ENCODE data around the gene ABR.
"Not testable (repeated sequence)": the region's sequence is repeated elsewhere in the genome, so short reads cannot be mapped to it uniquely, and the experiment has no call there.

Gene ABR

GRCh38 chr17:1201132-1201702 is 21.4 kb upstream of the ABR start:
- DNase-seq = no peak

GRCh38 chr17:1199271-1199743 is 19.5 kb upstream of the ABR start:
- not testable (repeated sequence) for DNase-seq

GRCh38 chr17:1197781-1198490 is 18.2 kb upstream of the ABR start:
- no peak for DNase-seq

DNA sequence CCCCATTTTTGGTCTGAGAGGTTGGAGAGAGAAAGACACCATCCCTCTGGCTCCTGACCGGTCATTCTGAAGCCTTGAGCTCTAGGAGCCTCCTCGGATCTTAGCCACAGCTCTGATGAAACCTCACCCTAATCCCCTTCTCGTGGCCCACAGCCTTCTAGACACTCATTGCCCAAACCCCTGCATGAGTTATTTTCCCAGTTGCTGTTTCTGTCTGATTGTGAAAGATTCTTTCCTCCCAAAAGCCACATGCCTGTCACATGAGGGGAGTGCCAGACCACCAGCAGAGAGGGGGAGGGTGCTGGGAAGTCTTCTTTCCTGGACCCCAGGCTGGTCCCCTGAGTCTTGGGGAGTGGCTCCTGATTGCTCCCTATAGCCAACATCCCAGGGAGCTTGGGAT is 17.6 kb upstream of the ABR start:
- no peak for DNase-seq

DNA sequence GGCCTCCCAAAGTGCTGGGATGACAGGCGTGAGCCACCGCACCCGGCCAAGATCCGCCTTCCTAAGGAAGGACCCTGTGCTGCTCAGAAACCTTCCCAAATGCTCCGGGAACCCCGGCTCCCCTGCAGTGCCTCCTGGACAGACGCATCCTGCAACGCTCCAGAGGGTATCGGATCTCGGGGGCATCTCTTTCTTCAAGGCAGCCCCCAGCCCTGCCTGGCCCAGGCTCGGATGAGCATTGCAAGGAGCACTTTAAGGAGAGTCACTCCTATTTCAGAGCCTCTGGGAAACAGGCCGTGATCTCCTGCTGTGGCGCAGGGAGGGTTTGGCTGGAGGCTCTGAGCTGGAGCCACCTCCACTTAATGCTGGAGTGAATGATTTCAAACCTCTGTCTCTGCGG is 17.2 kb upstream of the ABR start:
- no peak for DNase-seq

- DNase-seq = no peak
Observed at GRCh38 chr17:1192911-1193699, 13.3 kb upstream of the ABR start.

- DNase-seq = no peak
Observed at GRCh38 chr17:1190751-1191331, 11.1 kb upstream of the ABR start.

DNA sequence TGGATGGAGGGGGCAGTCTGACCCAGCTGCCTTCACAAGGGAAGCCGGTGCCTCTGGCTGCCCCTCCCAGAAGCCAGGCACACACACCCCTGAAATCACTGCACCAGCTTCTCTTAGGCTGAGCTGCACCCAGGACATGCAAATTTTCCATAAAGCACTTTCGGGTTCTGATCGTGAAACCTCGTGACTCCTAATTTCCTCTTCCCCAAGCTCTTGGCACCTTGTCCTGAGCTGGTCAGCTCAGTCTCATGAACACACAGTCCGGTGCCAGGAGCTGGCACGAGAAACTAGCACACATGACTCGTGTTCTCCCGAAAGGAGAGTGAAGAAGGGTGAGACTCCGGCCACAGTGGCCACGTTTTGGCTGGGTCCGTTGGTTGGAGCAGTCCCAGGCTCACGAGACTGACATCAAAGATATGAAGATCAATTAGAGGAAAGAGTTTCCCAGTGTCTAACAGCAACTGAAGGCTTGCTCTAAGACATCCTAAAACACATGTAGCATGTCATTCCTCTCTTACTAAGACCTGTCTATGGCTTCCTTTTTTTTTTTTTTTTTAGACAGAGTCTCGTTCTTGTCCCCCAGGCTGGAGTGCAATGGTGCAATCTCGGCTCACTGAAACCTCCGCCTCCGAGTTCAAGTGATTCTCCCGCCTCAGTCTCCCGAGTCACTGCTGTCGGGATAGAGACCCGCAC is 9.2 kb upstream of the ABR start:
- no peak for DNase-seq

- peak; percentile 85 for DNase-seq
Observed at GRCh38 chr17:1186923-1187771, 7.4 kb upstream of the ABR start.

DNA sequence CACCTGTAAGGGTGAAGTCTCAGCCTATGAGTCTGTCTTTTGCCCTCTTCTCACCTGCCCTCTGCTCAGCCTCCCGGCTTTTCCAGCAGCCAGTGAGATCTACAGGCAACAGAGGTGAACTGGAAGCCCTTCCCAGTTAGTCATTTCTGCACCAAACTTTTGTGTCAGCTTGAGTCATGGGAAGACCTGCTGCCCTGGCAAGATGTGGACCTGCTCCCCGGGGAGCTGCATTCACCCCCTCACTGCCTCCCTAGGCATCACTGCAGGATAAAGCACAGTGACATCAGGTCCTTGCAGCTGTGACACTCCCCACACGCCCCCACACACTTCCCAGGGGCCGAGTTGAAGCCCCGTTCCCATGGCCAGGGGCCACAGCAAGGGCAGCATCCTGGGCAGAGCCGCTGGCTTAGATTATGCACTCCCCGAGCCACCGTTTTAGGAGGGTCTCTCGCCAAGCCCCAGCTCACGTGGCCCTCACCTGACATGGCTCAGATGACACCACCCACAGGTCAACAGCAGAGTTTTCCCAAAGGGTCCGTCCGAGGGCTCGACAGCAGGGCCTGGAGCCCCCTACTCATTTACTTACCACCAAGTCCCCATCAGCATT is 6.5 kb upstream of the ABR start:
- DNase-seq = no peak

- no peak for DNase-seq
Observed at GRCh38 chr17:1183171-1183873, 3.5 kb upstream of the ABR start.

DNA sequence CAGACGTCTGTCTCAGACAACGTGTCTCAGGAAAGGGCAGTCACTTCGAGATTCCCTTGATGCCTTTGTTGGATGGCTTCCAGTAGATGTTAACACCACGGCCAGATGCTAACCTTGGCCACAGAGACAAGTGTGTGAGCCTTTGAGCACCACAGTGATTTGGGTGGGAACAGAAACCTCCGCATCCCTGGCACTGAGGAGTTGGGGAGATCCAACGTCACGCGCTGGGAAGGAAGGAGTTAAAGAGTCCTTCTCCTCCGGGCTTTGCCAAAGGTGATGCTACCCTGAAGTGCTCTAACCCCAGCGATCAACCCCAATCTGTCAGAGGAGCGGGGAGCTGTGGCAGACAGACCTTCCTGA is 3.0 kb upstream of the ABR start:
- no peak for DNase-seq

GRCh38 chr17:1181753-1182137 is 2.0 kb upstream of the ABR start:
- no peak for DNase-seq

DNA sequence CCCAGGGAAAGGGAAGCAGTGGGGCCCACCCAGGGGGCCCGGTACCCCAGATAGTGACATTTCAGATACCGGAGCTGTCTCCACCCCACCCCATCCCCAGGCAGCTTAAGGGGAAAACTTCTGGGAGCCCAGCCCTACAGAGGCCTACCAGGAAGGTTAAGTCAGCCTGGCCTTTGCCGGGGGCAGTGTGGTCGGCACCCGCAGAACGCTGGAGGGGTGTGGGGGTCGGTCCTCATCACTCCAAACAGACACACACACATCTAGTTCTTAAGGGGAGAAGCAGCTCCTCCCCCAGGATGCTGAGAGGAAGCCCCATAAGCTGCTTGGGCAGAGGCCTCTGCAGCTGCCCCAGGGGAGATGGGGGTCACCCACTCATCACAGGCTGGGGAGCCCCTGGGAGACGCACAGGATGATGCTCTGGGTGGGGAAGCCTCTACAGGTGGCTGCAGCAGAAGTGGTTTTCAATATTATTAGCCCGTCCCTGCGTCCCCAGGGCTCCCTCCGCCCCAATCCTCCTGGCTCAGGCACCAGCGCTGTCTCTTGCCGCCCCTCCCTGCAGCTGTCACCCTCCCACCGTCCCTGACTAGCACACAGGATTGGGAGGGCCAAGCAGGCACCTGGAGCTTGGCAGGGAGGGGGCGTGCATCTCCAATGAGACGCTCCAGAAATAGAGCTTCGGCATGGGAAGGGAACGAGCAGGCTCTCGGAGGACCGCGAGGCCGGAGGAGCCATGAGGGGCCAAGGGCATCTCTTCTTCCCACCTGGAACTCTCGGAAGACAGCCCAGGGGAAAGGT is 1.4 kb upstream of the ABR start:
- no peak for DNase-seq

DNA sequence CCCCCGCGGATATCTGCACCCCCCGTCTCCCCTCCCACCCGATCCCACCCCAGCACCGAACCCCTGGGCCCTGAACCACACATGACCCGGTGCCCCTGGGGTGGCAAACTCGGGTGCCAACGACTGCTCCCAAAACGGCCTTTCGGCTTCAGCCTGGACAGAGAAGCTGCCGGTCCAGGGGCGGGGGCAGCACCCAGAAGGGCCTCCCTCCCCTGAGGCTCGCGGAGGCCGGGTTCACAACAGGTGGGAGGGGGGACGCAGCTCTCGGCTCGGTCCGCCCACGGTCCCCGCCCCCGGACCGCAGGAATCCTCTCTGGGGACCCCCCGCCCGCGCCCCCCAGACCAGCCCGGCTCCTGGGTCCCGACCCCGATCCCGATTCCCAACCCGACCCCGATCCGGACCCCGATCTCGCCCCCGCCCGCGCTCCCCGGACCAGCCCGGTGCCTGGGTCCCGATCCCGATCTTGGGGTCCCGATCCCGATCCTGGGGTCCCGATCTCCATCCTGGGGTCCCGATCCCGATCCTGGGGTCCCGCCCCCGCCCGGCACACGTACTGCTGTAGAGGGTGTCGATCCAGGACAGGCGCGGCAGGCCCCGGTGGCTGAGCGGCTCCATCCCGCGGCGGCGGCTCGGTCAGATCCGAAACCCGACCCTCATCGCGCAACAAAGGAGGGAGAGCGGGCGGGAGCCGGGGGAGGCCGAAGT is 516 bp downstream of the ABR start:
- no peak for DNase-seq

DNA sequence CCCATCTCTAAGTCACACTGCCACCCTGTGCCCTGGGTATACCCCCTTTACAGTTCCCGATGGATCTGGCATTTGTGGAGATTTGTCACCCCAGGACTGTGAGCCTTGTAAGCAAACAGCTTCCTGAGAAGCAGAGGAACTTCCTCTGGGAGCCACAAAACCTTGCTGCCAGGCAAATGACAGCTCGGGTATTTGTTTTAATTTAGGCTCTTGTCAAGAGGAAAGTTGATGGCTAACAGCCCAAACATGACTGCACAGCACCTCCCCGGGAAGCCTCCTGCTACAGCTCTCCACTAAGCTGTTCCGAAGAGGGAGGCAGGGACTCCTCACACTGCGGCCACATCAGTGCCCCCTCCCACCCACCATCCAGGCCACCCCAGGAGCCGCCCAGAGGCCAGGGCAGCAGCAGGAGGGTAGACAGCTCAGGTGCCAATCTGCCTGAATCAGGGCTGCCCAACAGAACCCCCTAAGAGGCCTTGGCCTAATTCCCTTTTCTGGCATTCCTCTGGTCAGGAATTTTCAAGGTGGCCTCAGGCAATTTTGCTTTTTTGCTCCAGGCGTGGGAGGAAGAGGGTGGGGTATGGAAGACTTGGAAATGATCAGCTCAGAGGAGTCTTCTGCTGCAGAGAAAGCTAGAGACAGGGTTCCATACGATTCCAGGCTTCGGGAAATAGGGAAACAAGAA is 2.6 kb downstream of the ABR start:
- DNase-seq = no peak

GRCh38 chr17:1174263-1174880 is 5.4 kb downstream of the ABR start:
- no peak for DNase-seq

All from 8988T (cell line).